RWPE1 (cell line): ENCODE measurements around the gene ADH1B.

Experiments
- CTCF ChIA-PET: fragments of 350-600 bp; sonication (Branson Sonifier 250); formaldehyde crosslinking; extraction: SDS; loops from one replicate; lab custom pipeline; 2021; lab: Yijun Ruan, JAX
- POLR2A ChIA-PET: fragments of 400-600 bp; formaldehyde crosslinking; extraction: SDS; loops from one replicate; lab custom pipeline; 2020; ENCODE audit warnings: antibody characterized with exemption; ENCODE audit not compliant: low non-redundant PET; lab: Yijun Ruan, JAX
- DNase-seq: peaks from one replicate; pipeline ENCODE4 v3.0.0; 2012; ENCODE audit warnings: low spot score
- H3K27ac ChIP-seq: fragments of 450-650 bp; 2 replicates; pipeline ENCODE4 v1.5.1; 2017
- TF ChIP-seq, protein P1 (sequence below): fragments of 450-650 bp; conservative IDR thresholded peaks from 2 replicates; pipeline ENCODE4 v1.5.1; 2017; ENCODE audit warnings: low read depth, mild to moderate bottlenecking

The ADH1B gene

DNA sequence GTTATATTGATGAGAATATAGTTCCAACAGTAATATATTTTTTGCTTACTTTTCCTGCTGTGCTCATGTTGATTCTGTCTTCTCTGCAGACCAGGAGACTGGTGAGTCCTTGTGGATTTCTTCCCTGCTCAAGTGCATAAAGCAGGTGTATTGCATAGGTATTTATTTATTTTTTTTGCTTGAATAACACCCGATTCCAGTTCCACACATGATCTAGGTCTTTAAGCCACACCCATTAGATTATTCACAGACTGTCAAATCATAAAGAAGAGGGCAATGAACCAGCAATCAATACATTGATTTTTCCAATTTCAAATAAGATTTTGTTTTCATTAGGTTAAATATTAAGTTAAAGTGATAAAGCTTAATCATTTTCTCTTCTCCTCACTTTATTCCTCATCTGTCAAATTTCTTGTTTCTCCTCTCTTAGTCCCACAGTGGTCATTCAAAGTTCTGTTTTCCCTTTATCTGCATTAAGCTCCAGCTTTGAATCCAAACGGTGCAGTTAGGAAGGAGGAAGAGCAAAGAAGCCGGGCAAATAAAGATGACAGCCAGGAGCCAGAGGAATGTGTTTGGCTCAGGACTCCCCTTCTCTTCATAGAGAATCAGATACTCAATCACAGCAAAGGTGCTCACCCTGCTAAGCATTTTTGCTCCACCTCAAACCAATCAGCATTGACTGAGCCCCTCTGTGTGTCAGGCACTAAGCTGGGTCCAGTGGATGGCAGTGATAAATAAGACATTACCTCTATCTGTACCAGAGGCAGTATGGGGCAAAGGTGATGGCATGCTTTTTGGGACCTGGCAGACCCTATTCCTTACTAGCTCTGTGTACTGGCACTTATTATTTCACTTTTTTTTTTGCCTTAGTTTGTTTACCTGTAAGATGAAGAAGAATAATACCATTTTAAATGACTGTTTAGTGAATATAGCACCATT is 30.1 kb downstream of the ADH1B start, which contains the start of gene ADH1A:
TSS of gene ADH1A (minus strand) at position 138 of the 939 bp plus-strand sequence. CDS start at position 67, 71 bp downstream.
- TF ChIP-seq, protein P1, sequence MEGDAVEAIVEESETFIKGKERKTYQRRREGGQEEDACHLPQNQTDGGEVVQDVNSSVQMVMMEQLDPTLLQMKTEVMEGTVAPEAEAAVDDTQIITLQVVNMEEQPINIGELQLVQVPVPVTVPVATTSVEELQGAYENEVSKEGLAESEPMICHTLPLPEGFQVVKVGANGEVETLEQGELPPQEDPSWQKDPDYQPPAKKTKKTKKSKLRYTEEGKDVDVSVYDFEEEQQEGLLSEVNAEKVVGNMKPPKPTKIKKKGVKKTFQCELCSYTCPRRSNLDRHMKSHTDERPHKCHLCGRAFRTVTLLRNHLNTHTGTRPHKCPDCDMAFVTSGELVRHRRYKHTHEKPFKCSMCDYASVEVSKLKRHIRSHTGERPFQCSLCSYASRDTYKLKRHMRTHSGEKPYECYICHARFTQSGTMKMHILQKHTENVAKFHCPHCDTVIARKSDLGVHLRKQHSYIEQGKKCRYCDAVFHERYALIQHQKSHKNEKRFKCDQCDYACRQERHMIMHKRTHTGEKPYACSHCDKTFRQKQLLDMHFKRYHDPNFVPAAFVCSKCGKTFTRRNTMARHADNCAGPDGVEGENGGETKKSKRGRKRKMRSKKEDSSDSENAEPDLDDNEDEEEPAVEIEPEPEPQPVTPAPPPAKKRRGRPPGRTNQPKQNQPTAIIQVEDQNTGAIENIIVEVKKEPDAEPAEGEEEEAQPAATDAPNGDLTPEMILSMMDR, result no peak
- ChIA-PET CTCF (no interaction called here), POLR2A (no interaction called here)
- no peak within 1 kb of the TSS for H3K27ac ChIP-seq
- no peak for DNase-seq

DNA sequence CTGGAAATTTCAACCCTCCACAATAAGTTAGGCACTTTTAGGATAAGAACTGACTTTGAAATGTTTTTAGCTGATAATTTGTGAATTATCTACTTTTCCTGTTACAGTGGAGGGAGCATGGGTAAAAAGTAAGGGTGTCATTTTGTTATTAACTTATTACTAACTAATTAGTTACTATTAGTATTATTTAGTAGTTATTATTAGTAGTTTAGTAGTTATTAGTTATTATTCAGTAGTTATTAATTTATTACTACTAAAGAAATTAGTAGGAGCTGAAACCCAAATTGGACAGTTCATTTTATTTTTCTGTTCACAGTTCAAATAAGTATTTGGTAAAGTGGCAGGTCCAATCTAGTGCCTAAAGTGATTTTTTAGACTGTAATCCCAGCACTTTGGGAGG is 35.8 kb downstream of the ADH1B start:
- TF ChIP-seq, protein P1, result no peak
- CTCF ChIA-PET, result no interaction called here

DNA sequence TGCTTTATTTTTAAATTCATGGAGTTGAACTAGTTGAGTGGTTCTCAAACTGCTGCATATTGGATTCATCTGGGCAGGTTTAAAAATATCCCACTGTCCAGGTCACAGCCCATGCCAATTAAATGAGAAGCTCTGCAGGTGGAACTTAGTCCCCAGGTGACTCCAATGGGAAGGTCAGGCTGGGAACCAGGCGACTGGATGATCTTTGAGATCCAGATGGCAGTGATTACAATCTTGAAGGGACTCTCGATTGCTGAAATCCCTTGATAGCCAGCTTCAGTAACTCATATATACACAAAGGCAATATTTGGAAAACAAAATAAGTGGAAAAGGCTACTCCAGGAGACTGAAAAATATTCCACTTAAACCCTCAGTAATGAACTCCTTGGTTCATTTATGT is 38.5 kb downstream of the ADH1B start:
- DNase-seq, result no peak
- POLR2A ChIA-PET, result no interaction called here
- TF ChIP-seq, protein P1, result no peak
- no peak overlapping the region for H3K27ac ChIP-seq
- CTCF ChIA-PET, result no interaction called here

More for the DNA sequence above, 35.8 kb downstream of the ADH1B start:
- POLR2A ChIA-PET, result no interaction called here
- no peak for DNase-seq
- H3K27ac ChIP-seq, result no peak overlapping the region

GRCh38 chr4:99281261-99281660 is 39.9 kb downstream of the ADH1B start:
- TF ChIP-seq, protein P1, result no peak
- H3K27ac ChIP-seq, result no peak overlapping the region
- POLR2A ChIA-PET, result no interaction called here
- CTCF ChIA-PET, result no interaction called here
- no peak for DNase-seq

DNA sequence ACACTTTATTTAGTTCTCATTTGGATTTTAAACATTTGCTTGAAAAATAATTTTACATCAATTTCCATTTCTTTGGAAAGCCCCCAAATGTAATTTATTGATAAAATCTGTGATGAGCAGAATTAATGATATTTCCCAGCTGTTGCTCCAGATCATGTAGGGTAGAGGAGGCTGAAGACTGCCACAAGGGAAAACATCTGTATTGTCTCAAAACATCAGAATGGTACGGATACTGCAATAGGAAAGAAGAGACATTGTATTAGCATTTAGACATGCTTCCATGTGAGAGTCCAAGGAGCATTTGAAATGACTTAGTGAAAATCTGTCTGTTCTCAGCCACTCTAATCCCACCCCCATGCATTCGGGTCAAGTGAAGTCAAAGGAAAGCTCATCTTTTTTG is 44.8 kb downstream of the ADH1B start:
- CTCF ChIA-PET, result no interaction called here
- POLR2A ChIA-PET, result no interaction called here
- no peak for DNase-seq
- no peak overlapping the region for H3K27ac ChIP-seq
- TF ChIP-seq, protein P1, result no peak

GRCh38 chr4:99275885-99276284 is 45.3 kb downstream of the ADH1B start:
- POLR2A ChIA-PET, result no interaction called here
- CTCF ChIA-PET, result no interaction called here
- TF ChIP-seq, protein P1, result no peak
- no peak overlapping the region for H3K27ac ChIP-seq
- DNase-seq, result no peak
